Neural progenitor cell (in vitro differentiated cells): ENCODE results near the gene ZYG11A. TPM values are rescaled to one million over a fixed set of nuclear protein-coding genes. Genes with fewer than 3 reads are reported as not detected.
"Not testable (repeated sequence)": the region's sequence is repeated elsewhere in the genome, so short reads cannot be mapped to it uniquely, and the experiment has no call there.

Experiments used
- DNase-seq: peaks from one replicate; pipeline ENCODE4 v3.0.0-alpha.2; 2016; ENCODE audit warnings: low spot score
- H2AFZ ChIP-seq: fragments of 200-600 bp; sonication (generic); replicated peaks from 2 replicates; pipeline ENCODE4 v1.6.1; 2016; ENCODE audit warnings: antibody characterized with exemption
- H3F3A ChIP-seq: fragments of 200-600 bp; sonication (generic); 2 replicates; pipeline ENCODE4 v1.6.1; 2016; ENCODE audit warnings: antibody characterized with exemption, low read depth
- H3K27ac ChIP-seq: fragments of 200-600 bp; sonication (generic); 2 replicates; pipeline ENCODE4 v1.5.1; 2016; ENCODE audit warnings: mild to moderate bottlenecking
- H3K27me3 ChIP-seq: fragments of 200-600 bp; sonication (generic); 2 replicates; pipeline ENCODE4 v1.6.1; 2016; ENCODE audit warnings: mild to moderate bottlenecking, moderate library complexity
- H3K36me3 ChIP-seq: fragments of 200-600 bp; sonication (generic); 2 replicates; pipeline ENCODE4 v1.5.1; 2016
- H3K4me1 ChIP-seq: fragments of 200-600 bp; sonication (generic); 2 replicates; pipeline ENCODE4 v1.6.1; 2016; ENCODE audit warnings: mixed run types
- H3K4me2 ChIP-seq: fragments of 200-600 bp; sonication (generic); 2 replicates; pipeline ENCODE4 v1.6.1; 2016
- H3K4me3 ChIP-seq: fragments of 200-600 bp; sonication (generic); 2 replicates; pipeline ENCODE4 v1.5.1; 2016
- H3K79me2 ChIP-seq: fragments of 200-600 bp; sonication (generic); 2 replicates; pipeline ENCODE4 v1.6.1; 2016; ENCODE audit warnings: low read depth
- H3K9ac ChIP-seq: fragments of 200-600 bp; sonication (generic); 2 replicates; pipeline ENCODE4 v1.6.1; 2016
- H3K9me3 ChIP-seq: fragments of 200-600 bp; sonication (generic); 2 replicates; pipeline ENCODE4 v1.5.1; 2016; ENCODE audit warnings: low read depth
- H4K20me1 ChIP-seq: fragments of 200-600 bp; sonication (generic); 2 replicates; pipeline ENCODE4 v1.6.1; 2016; ENCODE audit warnings: low read depth
- H3K27ac Mint-ChIP-seq: 3 replicates; pipeline ENCODE4 v1.8.0; 2021; ENCODE audit warnings: mixed read lengths
- H3K27me3 Mint-ChIP-seq: 2 replicates; pipeline ENCODE4 v1.8.0; 2022; ENCODE audit warnings: low read depth, mild to moderate bottlenecking, inconsistent platforms, moderate library complexity, mixed read lengths; ENCODE audit not compliant: insufficient read depth
- H3K36me3 Mint-ChIP-seq: 3 replicates; pipeline ENCODE4 v1.8.0; 2021; ENCODE audit warnings: mixed read lengths
- H3K4me1 Mint-ChIP-seq: 3 replicates; pipeline ENCODE4 v1.8.0; 2021; ENCODE audit warnings: mixed read lengths
- H3K4me3 Mint-ChIP-seq: 3 replicates; pipeline ENCODE4 v1.8.0; 2021; ENCODE audit warnings: mild to moderate bottlenecking, moderate library complexity, mixed read lengths
- H3K9me3 Mint-ChIP-seq: 3 replicates; pipeline ENCODE4 v1.8.0; 2020; ENCODE audit warnings: mixed read lengths
- EZH2 ChIP-seq: fragments of 200-600 bp; sonication (generic); IDR thresholded peaks from 2 replicates; pipeline ENCODE4 v1.6.1; 2017; ENCODE audit warnings: antibody characterized with exemption, mild to moderate bottlenecking, moderate library complexity
- EZH2phosphoT487 ChIP-seq: fragments of 200-600 bp; sonication (generic); IDR thresholded peaks from 2 replicates; pipeline ENCODE4 v1.6.1; 2017; ENCODE audit warnings: antibody characterized with exemption
- total RNA-seq: library from RNA; depleted of rRNA; stranded (reverse); fragments of >200 nt; gene quantifications from 2 replicates; pipeline ENCODE4 v1.2.3, GENCODE V29; 2015; ENCODE audit warnings: low replicate concordance
- TF ChIP-seq, protein P1 (sequence below): fragments of 200-600 bp; sonication (generic); IDR thresholded peaks from 2 replicates; pipeline ENCODE4 v1.5.1; 2017; ENCODE audit warnings: antibody characterized with exemption, mild to moderate bottlenecking

The ZYG11A gene
- total RNA-seq, 1 donor from 2014 or later: 0.52 TPM

DNA sequence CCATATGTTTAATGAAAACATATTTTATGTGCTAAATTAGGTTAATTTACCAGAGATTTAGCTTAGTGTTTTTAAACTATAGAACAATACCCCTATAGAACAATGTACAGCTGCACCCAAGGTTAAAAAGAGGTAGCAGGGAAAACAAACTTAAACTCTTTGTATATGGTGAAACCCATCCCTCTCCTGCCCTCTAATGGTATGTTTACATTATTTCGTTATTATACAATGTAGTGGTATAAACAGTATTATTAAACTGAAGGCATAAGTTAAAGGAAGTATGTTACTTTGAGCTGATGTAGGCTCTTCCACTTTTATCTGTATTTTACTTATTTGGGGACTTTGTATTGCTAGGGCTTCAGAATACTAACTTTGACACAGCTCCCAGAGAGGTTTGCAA, 16.7 kb upstream of the ZYG11A start:
- Histone ChIP-seq H2AFZ (no peak overlapping the region), H4K20me1 (no peaks in the 10 kb centered on the region), H3K9ac (no peak overlapping the region), H3K27me3 (no peaks in the 10 kb centered on the region), H3K79me2 (no peaks in the 10 kb centered on the region), H3F3A (peaks cover 5% of the 10 kb centered on the region), H3K9me3 (no peaks in the 10 kb centered on the region), H3K27ac (no peak overlapping the region), H3K4me2 (no peak overlapping the region), H3K4me1 (no peaks in the 10 kb centered on the region), H3K4me3 (no peak overlapping the region), H3K36me3 (peaks cover 8% of the 10 kb centered on the region)
- Mint-ChIP-seq H3K4me3 (no peak overlapping the region), H3K36me3 (peaks cover 8% of the 10 kb centered on the region), H3K4me1 (no peaks in the 10 kb centered on the region), H3K27me3 (no peaks in the 10 kb centered on the region), H3K9me3 (no peaks in the 10 kb centered on the region), H3K27ac (no peak overlapping the region)
- TF ChIP-seq EZH2 (no peak), EZH2phosphoT487 (no peak)
- TF ChIP-seq, protein P1, sequence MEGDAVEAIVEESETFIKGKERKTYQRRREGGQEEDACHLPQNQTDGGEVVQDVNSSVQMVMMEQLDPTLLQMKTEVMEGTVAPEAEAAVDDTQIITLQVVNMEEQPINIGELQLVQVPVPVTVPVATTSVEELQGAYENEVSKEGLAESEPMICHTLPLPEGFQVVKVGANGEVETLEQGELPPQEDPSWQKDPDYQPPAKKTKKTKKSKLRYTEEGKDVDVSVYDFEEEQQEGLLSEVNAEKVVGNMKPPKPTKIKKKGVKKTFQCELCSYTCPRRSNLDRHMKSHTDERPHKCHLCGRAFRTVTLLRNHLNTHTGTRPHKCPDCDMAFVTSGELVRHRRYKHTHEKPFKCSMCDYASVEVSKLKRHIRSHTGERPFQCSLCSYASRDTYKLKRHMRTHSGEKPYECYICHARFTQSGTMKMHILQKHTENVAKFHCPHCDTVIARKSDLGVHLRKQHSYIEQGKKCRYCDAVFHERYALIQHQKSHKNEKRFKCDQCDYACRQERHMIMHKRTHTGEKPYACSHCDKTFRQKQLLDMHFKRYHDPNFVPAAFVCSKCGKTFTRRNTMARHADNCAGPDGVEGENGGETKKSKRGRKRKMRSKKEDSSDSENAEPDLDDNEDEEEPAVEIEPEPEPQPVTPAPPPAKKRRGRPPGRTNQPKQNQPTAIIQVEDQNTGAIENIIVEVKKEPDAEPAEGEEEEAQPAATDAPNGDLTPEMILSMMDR: peak; percentile 31
- no peak for DNase-seq

DNA sequence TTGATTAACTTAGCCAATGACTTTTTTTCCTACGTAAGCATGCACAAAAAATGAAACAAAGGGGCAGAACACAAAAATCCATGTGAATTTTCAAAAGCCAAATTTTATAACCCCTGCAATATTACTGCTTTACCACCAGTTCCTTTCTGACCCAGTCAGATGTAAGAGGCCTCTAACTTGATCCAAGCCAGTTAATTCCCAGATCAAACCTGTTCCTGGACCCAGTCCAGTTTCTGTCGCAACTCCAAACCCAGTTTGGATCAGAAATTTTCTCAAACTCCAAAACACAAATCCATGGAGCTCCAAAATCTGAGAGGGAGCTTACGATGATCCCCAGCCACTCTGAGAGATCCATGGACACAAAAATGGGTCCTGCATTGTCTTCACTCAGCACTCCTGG, 7.8 kb upstream of the ZYG11A start:
- no peak overlapping the region for H3K4me3 ChIP-seq
- peaks cover 11% of the 10 kb centered on the region for H3K4me1 ChIP-seq
- H3K4me3 Mint-ChIP-seq: no peak overlapping the region
- H3K9me3 ChIP-seq: no peaks in the 10 kb centered on the region
- H2AFZ ChIP-seq: no peak overlapping the region
- H3K4me1 Mint-ChIP-seq: no peaks in the 10 kb centered on the region
- H3K4me2 ChIP-seq: no peak overlapping the region
- H3K27ac ChIP-seq: no peak overlapping the region
- H3K9ac ChIP-seq: no peak overlapping the region
- H3K9me3 Mint-ChIP-seq: no peaks in the 10 kb centered on the region
- TF ChIP-seq EZH2 (no peak), EZH2phosphoT487 (no peak)
- TF ChIP-seq, protein P1: no peak
- no peak overlapping the region for H3K27ac Mint-ChIP-seq
- no peaks in the 10 kb centered on the region for H3K36me3 ChIP-seq
- no peaks in the 10 kb centered on the region for H3K79me2 ChIP-seq
- peaks cover 14% of the 10 kb centered on the region for H3F3A ChIP-seq
- peaks cover 8% of the 10 kb centered on the region for H3K27me3 Mint-ChIP-seq
- no peaks in the 10 kb centered on the region for H3K27me3 ChIP-seq
- H3K36me3 Mint-ChIP-seq: no peaks in the 10 kb centered on the region
- no peaks in the 10 kb centered on the region for H4K20me1 ChIP-seq
- DNase-seq: no peak

DNA sequence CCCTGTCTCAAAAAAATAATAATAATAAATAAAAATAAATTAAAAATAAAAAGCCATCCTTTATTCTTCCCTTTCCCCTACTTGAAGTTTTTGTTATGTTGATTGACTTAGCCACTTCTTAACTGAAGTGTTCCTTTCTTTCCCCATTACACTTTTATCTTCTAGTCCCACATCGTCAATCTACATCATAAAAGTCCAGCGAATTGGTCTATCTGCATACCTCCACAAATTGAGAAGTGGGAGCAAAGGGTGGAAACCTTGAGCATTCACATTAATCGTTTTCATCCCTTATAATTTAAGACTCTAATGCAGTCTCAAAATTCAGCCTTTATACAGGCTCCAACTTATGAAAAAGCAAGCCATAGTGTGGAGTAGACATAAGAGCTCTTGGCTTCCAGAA, 6.5 kb upstream of the ZYG11A start:
- H4K20me1 ChIP-seq: no peaks in the 10 kb centered on the region
- H2AFZ ChIP-seq: no peak overlapping the region
- H3K4me2 ChIP-seq: no peak overlapping the region
- H3K27me3 ChIP-seq: peaks cover 8% of the 10 kb centered on the region
- Mint-ChIP-seq H3K27ac (no peak overlapping the region), H3K27me3 (peaks cover 8% of the 10 kb centered on the region), H3K4me1 (no peaks in the 10 kb centered on the region), H3K36me3 (no peaks in the 10 kb centered on the region), H3K9me3 (no peaks in the 10 kb centered on the region), H3K4me3 (no peak overlapping the region)
- no peak for DNase-seq
- TF ChIP-seq EZH2 (no peak), EZH2phosphoT487 (no peak)
- TF ChIP-seq, protein P1: no peak
- no peaks in the 10 kb centered on the region for H3K79me2 ChIP-seq
- no peak overlapping the region for H3K27ac ChIP-seq
- H3K9ac ChIP-seq: no peak overlapping the region
- no peaks in the 10 kb centered on the region for H3K36me3 ChIP-seq
- H3K9me3 ChIP-seq: no peaks in the 10 kb centered on the region
- H3F3A ChIP-seq: peaks cover 14% of the 10 kb centered on the region
- H3K4me3 ChIP-seq: no peak overlapping the region
- H3K4me1 ChIP-seq: peaks cover 11% of the 10 kb centered on the region

DNA sequence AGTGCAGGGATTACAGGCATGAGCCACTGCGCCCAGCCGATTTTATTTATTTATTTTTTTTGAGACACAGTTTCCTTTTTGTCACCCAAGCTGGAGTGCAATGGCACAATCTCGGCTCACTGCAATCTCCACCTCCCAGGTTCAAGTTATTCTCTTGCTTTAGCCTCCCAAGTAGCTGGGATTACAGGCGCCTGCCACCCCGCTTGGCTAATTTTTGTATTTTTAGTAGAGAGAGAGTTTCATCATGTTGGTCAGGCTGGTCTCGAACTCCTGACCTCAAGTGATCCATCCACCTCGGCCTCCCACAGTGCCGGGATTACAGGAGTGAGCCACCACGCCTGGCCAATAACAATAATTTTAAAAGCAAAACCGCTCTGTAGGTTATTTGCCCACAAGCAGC, 3.4 kb upstream of the ZYG11A start:
- not testable (repeated sequence) for H3K36me3 ChIP-seq, H3K36me3 Mint-ChIP-seq, DNase-seq, H3K9me3 ChIP-seq, H3K9ac ChIP-seq, H3K9me3 Mint-ChIP-seq, H3K4me2 ChIP-seq, H3K4me1 Mint-ChIP-seq, H2AFZ ChIP-seq, H3K4me3 Mint-ChIP-seq, H3K27ac ChIP-seq, H3K79me2 ChIP-seq, H3K4me1 ChIP-seq, H4K20me1 ChIP-seq, H3K27ac Mint-ChIP-seq, H3K4me3 ChIP-seq
- peaks cover 39% of the 10 kb centered on the region for H3K27me3 ChIP-seq
- peaks cover 28% of the 10 kb centered on the region for H3F3A ChIP-seq
- H3K27me3 Mint-ChIP-seq: peaks cover 22% of the 10 kb centered on the region

DNA sequence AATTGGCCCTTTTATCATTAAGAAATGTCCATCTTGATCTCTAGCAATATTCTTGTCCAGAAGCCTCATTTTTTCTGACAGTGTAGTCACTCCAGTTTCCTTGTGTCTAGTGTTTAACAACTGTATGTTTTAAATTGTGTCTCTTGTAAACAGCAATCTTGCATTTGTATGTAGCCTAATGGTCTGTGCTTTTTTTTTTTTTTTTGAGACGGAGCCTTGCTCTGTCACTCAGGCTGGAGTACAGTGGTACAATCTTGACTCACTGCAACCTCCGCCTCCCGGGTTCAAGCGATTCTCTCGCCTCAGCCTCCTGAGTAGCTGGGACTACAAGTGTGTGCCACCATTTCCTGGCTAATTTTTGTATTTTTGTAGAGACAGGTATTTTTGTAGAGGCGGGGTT, 2.6 kb downstream of the ZYG11A start:
- H3K79me2 ChIP-seq, H3K36me3 ChIP-seq, H3K4me3 Mint-ChIP-seq, H3K9ac ChIP-seq, H3K4me2 ChIP-seq, H3K27ac ChIP-seq, H3K9me3 ChIP-seq, H4K20me1 ChIP-seq, H3K4me1 Mint-ChIP-seq, H3K27ac Mint-ChIP-seq, H3K9me3 Mint-ChIP-seq, H3K4me1 ChIP-seq, DNase-seq, H2AFZ ChIP-seq, H3K4me3 ChIP-seq, H3K36me3 Mint-ChIP-seq: not testable (repeated sequence)
- Histone ChIP-seq H3F3A (peaks cover 23% of the 10 kb centered on the region), H3K27me3 (peaks cover 50% of the 10 kb centered on the region)
- H3K27me3 Mint-ChIP-seq: peaks cover 20% of the 10 kb centered on the region
